MV-4-11 (cell line): Measurements from ENCODE around the gene NUP210.
A peak's percentile ranks its signal among the peaks of the same experiment; 100 is the strongest.
"Not testable (repeated sequence)": the region's sequence is repeated elsewhere in the genome, so short reads cannot be mapped to it uniquely, and the experiment has no call there.

ENCODE experiments used
- DNase-seq: peaks from one replicate; lab custom pipeline; 2025; lab: John Stamatoyannopoulos, UW

NUP210 gene

DNA sequence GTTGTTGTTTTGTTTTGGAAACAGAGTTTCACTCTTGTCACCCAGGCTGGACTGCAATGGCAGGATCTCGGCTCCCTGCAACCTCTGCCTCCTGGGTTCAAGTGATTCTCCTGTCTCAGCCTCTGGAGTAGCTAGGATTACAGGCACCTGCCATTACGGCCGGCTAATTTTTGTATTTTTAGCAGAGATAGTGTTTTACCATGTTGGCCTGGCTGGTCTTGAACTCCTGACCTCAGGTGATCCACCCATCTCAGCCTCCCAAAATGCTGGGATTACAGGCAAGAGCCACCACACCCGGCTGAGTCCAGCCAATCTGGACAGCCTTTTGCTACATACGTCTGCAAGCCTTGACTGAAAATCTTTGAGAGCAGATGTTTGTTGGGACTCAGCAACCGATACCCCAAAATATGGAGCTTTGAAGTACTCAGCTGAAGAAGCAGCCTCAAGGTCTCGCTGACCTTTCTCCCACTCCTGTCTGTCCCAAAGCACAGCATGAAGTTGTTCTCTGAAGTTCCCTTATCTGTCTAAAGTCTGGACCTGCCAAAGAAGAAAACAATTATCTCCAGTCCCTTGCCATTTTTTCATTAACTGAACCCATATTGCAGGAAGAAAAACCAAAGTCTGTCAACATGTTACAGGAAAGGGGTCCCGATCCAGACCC, 9.6 kb upstream of the NUP210 start:
- DNase-seq: no peak

DNA sequence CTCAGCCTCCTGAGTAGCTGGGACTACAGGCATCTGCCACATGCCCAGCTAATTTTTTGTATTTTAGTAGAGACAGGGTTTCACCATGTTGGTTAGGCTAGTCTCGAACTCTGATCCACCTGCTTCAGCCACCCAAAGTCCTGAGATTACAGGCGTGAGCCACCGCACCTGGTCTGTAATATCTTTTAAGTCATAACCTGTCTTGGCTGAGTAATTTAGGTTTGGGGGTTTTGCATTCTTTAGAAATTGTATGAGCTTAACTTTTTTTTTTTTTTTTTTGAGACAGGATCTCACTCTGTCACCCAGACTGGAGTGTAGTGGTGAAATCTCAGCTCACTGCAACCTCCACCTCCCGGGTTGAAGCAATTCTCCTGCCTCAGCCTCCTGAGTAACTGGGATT, 8.6 kb upstream of the NUP210 start:
- not testable (repeated sequence) for DNase-seq

DNA sequence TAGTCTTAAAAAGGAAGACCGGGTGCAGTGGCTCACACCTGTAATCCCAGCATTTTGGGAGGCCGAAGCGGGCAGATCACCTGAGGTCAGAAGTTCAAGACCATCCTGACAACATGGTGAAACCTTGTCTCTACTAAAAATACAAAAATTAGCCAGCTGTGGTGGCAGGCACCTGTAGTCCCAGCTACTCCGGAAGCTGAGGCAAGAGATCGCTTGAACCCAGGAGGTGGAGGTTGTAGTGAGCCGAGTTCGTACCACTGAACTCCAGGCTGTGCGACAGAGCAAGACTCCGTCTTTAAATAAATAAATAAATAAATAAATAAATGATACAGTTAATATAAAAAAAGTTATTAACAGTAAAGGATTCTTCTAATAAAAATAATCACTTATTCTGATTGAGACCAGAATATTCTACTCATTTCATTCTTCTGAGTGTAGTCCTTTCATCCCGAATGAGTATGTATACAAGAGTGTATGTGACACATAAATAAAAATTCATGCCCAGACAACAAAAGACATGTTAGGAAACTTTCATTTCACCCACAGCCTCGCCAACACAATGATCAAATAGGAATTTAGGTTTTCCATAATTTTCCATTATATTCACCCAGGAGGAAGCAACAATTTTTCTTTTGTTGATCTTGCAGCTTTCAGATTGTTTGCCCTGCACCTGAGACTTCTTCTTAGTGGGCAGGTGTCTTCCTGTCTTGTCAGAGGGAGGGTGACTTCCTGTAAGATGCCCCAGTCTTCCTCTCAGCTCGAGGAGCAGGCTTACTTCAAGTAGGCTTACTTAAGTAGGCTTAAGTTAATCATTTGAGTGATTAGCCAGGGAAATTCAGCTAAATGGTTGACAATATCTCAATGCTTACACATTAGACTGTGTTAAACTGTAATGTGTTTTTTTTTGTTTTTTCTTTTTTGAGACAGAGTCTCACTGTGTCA, 7.8 kb upstream of the NUP210 start:
- DNase-seq: no peak

DNA sequence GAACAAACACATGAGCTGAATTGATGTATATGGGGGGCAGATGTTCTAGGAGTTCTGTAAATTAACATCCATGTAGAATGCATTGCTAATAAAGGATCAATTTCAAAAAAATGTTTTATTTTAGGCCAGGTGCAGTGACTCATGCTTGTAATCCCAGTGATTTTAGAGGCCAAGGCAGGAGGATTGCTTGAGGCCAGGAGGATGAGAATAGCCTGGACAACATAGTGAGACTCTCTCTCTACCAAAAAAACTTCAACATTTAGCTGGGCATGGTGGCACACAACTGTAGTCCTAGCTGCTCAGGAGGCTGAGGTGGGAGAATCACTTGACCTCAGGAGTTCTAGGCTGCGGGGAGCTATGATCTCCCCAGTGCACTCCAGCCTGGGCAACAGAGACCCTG, 6.5 kb upstream of the NUP210 start:
- DNase-seq: no peak

DNA sequence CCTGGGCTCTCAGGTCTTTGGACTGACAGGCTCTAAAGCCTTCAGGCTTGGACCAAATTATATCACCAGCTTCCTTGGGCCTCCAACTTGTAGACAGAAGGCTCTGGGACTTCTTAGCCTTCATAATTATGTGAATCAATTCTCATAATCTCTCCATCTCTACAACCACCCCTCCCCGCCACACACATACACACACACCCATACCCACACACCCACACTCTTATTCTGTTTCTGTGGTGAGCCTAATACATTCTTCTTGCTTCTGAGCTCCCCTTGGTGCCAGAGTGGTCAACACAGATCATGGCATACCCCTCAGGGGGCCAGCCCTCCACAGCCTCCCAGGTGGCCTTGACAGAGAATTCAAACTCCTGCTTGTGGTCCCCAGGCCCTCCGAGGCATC, 5.6 kb upstream of the NUP210 start:
- no peak for DNase-seq

DNA sequence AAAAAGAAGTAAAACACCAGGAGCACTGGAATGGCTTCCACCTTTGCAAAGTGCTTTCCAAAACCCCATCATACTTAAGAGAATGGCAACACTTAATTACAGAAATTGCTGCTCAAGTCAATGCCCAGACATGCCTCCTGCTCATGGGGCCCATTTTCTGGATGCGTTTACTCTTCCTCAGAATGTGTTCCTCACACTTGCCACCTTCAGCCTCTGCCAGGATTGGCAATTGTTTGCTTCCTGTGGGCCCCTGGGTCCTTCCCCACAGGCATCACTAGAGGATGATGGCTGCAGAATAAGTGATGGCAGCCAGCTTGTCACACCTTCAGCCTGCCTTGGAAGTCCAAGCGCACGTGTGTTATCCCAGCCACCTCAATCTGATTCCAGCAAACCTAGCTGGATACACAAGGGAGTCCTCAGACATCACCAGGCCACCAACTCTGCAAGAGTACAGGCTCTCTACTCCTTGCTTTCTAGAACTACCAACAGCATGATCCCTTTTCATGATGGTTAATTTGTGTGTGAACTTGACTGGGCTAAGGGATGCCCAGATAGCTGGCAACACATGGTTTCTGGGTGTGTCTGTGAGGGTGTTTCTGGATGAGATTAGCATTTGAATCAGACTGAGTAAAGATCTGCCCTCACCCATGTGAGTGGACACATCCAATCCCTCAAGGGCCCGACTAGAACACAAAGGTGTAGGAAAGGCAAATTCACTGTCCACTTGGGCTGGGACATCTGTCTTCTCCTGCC, 4.9 kb upstream of the NUP210 start:
- no peak for DNase-seq

DNA sequence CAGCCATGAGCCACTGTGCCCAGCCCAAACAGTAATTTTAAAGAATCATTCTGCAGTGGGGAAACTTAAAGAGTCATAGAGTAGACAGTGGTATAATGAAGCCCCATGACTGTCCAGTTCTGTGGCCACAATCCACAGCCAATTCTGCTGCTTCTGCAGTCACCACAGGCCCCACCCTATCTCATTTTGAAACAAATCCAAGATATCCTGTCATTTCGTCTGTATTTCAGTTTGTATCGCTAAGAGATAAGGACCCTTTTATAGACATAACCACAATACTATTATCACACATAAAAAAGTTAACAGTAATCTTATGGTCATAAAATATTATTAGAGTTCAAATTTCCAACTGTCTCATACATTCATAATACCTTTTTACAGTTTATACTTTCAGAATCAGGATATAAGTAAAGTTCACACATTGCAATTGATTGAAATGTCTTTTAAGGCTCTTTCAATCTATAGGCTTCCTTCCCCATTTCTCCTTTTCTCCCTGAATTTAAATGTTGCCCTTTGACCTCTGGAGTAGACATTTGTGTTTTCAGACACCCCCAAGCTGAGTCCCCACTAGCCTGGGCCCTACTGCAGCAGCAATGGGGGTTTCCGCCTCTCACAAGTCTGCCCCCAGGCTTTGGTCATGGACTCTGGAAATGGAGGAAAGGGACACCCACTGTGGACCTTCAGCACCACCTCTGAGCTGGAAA, 4.2 kb upstream of the NUP210 start:
- DNase-seq: no peak

DNA sequence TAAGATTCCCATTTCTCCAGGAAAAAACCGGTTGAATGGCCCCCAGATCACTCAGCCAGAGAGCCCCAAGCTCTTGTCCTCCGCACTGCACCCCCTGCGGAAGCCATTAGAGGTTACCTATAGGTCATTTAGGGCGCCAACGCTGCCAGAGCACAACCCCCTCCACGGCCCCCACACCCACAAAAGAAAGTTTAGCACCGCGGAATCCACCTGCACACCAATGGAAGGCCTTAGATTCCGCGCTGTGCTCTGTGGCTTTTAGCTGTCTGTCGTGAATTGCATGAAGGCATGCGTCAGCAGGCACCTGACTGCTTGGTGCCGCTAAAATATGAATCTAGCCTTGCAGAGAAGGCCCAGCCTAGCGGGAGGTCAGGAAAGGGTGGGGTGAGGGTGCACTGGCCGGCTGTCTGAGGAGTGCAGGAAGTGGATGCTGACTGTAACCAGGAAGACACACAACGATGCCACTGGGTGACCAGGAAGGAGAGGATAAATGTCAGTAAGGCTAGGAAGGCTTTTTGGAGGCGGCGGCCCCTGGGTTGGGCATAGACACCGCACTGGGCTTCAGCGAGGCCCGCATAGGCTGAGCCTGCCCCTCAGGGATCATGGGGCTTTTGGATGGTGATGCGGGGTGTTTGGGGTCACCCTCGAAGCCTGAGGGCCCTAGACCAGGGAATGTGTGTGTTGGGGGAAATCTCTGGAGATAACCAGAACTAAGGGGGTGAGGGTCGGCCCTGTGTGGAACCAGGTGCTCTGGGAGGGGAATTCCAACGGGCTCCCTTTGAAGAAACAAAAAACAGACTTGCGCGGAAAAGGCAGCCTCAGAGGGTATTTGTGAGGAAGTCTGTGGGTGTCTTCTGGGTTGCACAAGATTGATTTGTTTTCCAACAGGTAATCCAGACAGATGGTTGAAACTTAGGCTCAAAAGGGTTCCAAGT, 976 bp upstream of the NUP210 start:
- DNase-seq: peak; percentile 94

DNA sequence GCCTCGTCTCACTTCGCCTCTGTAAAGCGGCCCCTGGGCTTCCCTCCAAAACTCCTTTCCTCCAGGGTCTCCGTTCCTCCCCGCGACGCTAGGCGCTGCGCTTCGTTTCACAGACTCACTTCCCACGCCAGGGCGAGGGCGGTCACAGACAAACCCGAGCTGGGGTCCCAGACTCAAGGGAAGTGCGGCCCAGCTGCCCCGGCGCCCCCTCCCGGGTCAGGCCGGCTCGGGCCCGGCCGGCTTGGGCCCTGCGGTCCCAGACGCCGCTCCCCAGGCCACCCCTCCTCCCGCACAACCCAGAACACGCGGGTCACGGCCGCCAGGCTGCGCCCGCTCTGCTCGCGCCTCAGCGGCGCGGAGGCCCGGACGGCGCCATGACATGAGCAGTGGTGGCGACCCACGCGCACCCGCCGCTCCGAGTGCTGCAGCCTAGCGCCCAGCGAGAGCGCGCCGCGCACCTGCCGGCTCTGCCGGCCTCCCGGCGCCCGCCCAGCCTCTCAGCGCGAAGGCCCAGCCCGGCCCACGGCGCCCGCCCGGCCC, 547 bp downstream of the NUP210 start:
- peak; percentile 25 for DNase-seq

DNA sequence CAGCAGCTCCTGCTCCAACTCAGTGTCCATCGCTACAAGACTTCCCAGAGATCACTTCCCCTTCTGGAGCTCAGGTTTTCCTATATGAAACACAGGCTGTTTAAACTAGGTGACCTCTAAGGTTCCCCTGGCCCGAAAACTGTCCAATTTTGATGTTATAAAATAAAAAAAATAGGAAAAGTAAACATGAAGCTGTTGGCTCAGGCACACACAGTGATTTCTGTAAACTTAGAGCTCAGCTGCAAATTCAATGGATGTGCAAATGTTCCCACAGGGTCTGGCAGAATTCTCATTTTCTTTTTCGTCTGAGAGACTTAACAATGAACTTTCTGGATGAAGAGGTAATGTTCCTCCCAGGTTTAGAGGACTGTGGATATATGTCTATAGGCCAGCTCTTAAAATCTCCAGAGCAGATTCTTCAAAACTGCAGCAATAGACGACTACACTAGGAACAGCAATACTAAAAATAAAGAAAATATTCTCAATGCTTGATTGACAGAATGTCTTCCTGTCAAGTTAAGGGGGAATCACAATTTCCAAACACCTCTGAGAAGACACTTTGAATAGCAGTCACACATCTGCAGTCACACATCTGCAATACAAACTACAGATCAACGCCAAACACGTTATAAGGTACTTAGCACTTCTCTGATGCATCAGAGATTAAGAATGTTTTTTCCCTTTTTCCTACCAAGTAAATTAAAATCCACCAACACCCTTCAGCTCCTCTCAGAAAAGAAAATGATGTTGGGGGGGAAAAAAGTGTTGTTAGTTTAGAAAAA, 2.8 kb downstream of the NUP210 start:
- DNase-seq: no peak

DNA sequence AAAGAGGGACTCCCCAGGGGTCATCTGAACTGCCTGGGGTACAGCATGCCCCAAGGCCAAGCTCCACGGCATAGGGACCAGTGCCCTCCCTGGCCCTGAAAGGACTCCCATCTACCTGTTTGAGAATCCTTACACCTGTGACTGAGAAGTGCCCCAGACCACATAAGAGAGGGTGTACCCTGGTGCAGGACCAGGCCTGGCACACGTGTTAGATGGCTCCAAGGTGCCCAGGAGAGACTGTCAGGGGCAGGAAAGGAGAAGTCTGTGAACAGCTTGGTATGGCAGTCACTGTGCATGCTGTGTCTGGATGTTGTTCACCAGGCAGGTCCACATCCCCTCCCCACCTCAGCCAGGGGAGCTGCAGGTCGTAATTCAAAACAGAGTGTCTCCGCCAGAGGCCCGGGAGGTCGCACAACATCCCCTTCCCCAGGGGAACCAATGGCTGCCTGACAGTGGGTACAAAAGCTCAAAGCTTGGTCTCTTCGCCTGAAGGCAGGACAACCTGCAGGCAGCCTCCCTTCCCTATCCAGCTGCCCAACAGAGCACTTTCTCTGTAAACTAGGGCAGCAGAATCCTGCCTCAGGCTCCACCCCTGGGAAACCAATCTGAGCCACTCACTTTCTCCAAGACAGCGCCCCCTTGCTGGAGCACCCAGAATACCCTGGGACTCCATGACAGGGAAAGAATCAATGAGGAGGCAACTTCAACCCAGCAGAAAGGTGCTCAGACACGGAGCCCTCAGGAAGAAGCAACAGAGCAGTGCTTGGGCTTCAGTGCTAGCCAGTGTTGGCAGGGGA, 3.9 kb downstream of the NUP210 start:
- no peak for DNase-seq

DNA sequence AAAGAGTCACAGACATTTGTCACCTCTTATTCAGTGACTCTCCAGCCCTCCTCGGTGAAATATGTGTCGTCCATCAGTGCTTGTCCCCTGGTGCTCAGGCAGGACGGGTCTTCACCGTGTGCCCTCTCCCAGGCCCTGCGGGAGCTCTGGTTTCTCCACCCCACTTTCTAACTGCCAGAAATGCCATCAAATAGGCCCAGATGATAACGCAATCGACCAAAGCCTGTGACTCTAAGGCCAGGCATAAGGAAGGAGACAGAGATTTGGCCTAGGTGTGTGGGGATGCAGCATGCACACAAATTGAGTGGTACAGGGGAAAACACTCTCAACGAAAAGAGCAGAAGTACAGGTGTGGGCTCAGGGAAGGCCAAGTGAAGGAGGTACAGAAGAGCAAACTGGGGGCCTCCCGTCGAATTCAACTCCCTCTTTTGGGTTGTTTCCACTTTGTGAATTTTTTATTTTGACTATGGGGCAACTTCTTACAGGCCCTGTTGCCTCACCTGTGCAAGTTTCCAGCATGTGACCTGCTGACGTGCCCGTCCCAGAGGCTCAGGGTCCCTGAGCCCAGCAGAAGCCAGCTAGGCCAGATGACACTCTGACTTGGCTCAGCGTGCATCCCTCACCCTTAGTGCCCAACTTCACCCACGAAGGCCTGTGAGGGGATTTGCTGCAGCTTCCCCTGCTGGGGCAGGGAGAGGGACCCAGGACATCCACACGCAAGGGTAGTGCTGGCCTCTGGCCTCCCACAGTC, 4.7 kb downstream of the NUP210 start:
- peak; percentile 8 for DNase-seq

DNA sequence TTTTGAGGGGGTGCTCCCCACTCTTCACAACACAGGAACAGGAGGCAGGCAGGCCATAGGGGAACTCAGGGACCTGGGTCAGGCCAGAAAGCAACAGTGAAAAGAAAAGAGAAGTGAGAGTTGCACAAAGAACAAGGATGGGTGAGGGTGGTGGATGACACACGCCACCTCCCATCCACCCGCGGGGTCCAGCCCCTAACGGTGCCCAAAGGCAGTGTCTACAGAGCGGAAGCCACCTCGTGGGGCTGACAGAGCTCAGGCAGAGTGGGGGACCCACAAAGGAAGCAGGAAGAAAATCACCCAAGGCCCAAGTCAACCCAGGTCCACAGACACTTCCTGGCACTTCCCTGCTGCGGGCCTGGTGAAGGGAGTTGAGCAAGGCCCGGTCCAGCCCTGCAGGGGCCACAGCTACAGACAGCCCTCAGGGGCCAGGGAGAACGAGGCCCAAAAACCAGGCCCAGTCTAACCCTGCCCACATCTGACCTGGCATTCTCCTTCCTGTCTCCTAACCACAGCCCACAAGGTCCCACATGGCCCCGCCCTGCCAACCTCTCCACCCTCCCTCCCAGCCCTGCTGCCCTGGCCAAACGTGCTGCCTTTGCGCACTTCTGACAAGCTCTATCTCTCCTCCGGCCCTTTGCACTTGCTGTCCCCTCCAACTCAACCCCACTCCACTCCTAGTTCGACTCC, 5.9 kb downstream of the NUP210 start:
- peak; percentile 99 for DNase-seq

DNA sequence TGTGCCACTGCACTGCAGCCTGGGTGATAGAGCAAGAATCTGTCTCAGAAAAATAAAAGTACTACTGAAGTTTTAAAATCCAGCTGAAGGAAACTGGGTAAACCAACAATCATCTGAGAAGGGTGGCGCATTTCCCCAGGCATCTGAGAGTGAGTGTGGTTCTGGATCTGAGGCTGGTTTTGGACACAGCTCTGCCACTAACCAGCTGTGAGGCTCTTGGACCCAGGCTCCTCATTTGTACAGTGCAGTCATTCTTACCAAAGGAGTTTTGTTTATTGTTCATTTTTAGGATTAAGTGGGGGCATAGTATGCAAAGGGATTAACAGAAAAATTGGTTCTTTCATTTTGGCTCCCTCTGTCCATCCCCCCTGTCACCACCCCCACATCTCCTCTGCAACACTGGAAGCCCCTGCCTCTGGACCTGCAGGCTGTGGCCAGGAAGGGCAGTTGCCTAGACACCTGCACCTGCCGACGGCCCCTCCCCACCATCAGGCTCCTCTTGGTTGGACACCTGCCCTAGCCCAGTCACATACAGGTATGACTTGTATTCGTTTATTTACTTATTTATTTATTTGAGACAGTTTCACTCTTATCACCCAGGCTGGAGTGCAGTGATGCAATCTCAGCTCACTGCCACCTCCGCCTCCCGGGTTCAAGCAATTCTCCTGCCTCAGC, 8.8 kb downstream of the NUP210 start:
- no peak for DNase-seq

DNA sequence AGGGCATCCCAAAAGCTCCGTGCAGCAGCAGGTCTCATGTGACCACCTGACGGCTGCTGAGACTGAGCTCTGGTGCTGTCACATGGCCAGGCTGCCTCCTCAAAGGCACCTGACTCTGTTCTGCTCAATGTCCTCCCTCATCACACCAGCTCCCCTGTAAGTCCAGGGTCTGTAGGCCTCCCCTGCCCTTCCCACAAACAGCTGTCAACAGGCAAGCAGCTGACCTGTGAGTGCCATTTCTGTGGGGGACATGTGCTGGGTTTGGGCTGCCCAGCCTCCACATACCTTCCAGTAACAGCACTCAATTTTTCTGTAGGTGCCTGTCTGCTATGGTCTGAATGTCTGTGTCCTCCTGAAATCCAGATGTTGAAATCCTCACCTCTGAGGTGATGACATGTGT, 11.2 kb downstream of the NUP210 start:
- DNase-seq: no peak

DNA sequence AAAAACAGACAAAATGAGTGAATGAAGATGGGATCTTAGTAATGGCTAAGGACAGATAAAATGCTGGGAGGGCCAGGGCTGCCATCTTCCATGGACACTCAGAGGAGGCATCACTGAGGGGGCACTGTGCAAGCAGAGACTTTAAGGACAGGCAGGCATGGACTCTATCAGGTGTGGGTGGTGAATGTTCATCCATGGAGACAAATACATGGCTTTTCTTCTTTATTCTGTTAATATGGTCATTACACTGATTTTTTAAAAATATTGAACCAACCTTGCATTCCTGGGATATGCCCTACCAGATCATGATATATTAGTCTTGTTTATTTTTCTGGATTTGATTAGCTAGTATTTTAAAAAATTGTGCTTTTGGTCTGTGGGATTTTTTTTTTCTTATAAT, 12.2 kb downstream of the NUP210 start:
- no peak for DNase-seq

DNA sequence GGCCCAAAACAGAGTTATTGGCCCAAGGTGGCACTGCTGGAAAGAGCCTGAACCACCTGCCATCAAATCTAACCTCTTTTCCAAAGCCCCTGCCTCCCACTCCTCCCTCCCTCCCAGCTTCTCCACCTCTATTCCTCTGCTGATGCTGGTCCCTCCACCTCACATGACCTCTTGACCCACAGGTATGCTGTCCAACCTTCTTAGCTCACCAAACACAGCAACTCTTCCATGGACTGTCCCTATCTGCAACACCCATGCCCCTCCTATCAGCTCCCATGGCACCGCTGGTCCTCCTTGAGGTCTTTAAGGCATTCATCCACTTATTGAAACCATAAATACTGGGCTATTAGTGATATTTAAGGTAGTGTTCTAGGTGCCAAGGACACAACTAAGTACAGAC, 12.6 kb downstream of the NUP210 start:
- DNase-seq: no peak
